Natural killer cell (primary cell): ENCODE results near the gene DDX27. TPM values are rescaled to one million over a fixed set of nuclear protein-coding genes. Genes with fewer than 3 reads are reported as not detected.

Experiments used
- ATAC-seq, 3 donors: fragments of 150-1000 bp in 2 of 3; fragments of 200-7000 bp in 1 of 3; cut with Tn5 transposase; 1 replicate in 1 of 3; 2 replicates in 2 of 3; pipeline ENCODE4 v1.10.0; 2021; ENCODE audit warnings: mild to moderate bottlenecking in 2 of 3, moderate library complexity in 2 of 3
- DNase-seq, 2 donors: peaks; one replicate each; pipeline versions ENCODE4 v3.0.0 to v3.0.0-alpha.2; 2013 to 2021; ENCODE audit warnings: mixed read lengths in 1 of 2
- H3K27ac ChIP-seq: one replicate; pipeline ENCODE4 v1.5.1; 2013; ENCODE audit warnings: mild to moderate bottlenecking, low read length
- H3K27me3 ChIP-seq: one replicate; pipeline ENCODE4 v1.6.1; 2013; ENCODE audit warnings: low read length; ENCODE audit not compliant: control insufficient read depth, insufficient read depth
- H3K36me3 ChIP-seq: one replicate; pipeline ENCODE4 v1.6.1; 2013; ENCODE audit warnings: low read length; ENCODE audit not compliant: control insufficient read depth, insufficient read depth
- H3K4me1 ChIP-seq: one replicate; pipeline ENCODE4 v1.6.1; 2013; ENCODE audit warnings: low read length; ENCODE audit not compliant: control insufficient read depth, insufficient read depth
- H3K4me3 ChIP-seq: one replicate; pipeline ENCODE4 v1.5.1; 2013; ENCODE audit warnings: low read length
- H3K9me3 ChIP-seq: one replicate; pipeline ENCODE4 v1.6.1; 2013; ENCODE audit warnings: low read length; ENCODE audit not compliant: control insufficient read depth, insufficient read depth
- H3K27ac Mint-ChIP-seq, 2 donors: one replicate each; pipeline ENCODE4 v1.8.0; 2022; ENCODE audit warnings: mild to moderate bottlenecking in 2 of 2, mixed read lengths in 2 of 2, moderate library complexity in 1 of 2
- H3K27me3 Mint-ChIP-seq, 2 donors: one replicate each; pipeline ENCODE4 v1.8.0; 2022; ENCODE audit warnings: low read depth in 2 of 2, mixed read lengths in 2 of 2
- H3K36me3 Mint-ChIP-seq: one replicate; pipeline ENCODE4 v1.8.0; 2022; ENCODE audit warnings: mixed read lengths
- H3K4me1 Mint-ChIP-seq, 2 donors: one replicate each; pipeline ENCODE4 v1.8.0; 2022; ENCODE audit warnings: mixed read lengths in 2 of 2
- H3K4me3 Mint-ChIP-seq: one replicate; pipeline ENCODE4 v1.8.0; 2022; ENCODE audit warnings: mild to moderate bottlenecking, moderate library complexity, mixed read lengths
- H3K9me3 Mint-ChIP-seq, 2 donors: one replicate each; pipeline ENCODE4 v1.8.0; 2022; ENCODE audit warnings: mixed read lengths in 2 of 2
- WGBS: methylation state at CpG from one replicate; pipeline ENCODE4 v1.1.7; 2013; ENCODE audit warnings: missing lambda C conversion rate; ENCODE audit not compliant: insufficient coverage; 5-methylcytosine and 5-hydroxymethylcytosine counted together
- intact Hi-C: fragments of 100-400 bp; cut with micrococcal nuclease; formaldehyde crosslinking; loops from one replicate; pipeline ENCODE4 v1.14.2; 2022
- total RNA-seq, 4 donors: library from RNA; stranded (reverse); fragments of 120-200 nt in 1 of 4; gene quantifications; one replicate each; pipeline versions ENCODE4 v1.2.3 to v1.2.4, GENCODE V29; 2013 to 2022
- TF ChIP-seq, protein P1 (sequence below): fragments of 200-600 bp; IDR thresholded peaks from one replicate; pipeline ENCODE4 v1.8.0; 2022; ENCODE audit warnings: antibody characterized with exemption

DDX27 gene
- total RNA-seq, 3 donors from 2014 or later (not counting 1 experiment from before 2014, with no cell fraction given): 71.5 to 91.3 (median 75.9) TPM

DNA sequence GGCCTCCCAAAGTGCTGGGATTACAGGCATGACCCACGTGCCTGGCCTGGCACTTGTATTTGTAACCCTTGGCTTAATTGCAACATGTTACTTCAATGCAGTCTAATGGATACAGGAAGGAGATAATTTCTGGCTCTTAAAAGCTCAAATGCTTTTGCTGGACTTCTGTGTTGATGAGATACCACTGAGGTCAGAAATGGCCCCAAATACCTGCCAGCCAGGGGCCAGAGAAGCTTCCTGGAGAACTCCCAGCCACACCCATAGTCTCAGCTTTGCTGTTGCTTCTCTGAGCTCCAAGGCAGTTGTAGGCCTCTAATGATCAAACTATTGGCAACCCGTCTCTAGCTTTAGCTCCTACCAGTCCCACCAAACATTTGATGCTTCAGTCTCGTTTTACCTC is 72.8 kb downstream of the DDX27 start:
- peaks cover 10% of the 10 kb centered on the region for H3K9me3 ChIP-seq
- Mint-ChIP-seq H3K9me3 (peaks cover 0 to 8% of the 10 kb centered on the region in 2 donors), H3K4me3 (no peak overlapping the region), H3K4me1 (peaks cover 12 to 27% of the 10 kb centered on the region in 2 donors), H3K27ac (no peak overlapping the region), H3K36me3 (peaks cover 38% of the 10 kb centered on the region), H3K27me3 (no peaks in the 10 kb centered on the region)
- H3K27ac ChIP-seq: no peak overlapping the region
- H3K4me1 ChIP-seq: no peaks in the 10 kb centered on the region
- 53% methylated on average over 3 of the region's 3 CpGs for WGBS
- H3K36me3 ChIP-seq: peaks cover 40% of the 10 kb centered on the region
- H3K4me3 ChIP-seq: no peak overlapping the region
- intact Hi-C loops: no loop called here
- no peaks in the 10 kb centered on the region for H3K27me3 ChIP-seq
- DNase-seq (no peak), ATAC-seq (no peak)
- TF ChIP-seq, protein P1, sequence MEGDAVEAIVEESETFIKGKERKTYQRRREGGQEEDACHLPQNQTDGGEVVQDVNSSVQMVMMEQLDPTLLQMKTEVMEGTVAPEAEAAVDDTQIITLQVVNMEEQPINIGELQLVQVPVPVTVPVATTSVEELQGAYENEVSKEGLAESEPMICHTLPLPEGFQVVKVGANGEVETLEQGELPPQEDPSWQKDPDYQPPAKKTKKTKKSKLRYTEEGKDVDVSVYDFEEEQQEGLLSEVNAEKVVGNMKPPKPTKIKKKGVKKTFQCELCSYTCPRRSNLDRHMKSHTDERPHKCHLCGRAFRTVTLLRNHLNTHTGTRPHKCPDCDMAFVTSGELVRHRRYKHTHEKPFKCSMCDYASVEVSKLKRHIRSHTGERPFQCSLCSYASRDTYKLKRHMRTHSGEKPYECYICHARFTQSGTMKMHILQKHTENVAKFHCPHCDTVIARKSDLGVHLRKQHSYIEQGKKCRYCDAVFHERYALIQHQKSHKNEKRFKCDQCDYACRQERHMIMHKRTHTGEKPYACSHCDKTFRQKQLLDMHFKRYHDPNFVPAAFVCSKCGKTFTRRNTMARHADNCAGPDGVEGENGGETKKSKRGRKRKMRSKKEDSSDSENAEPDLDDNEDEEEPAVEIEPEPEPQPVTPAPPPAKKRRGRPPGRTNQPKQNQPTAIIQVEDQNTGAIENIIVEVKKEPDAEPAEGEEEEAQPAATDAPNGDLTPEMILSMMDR: no peak

DNA sequence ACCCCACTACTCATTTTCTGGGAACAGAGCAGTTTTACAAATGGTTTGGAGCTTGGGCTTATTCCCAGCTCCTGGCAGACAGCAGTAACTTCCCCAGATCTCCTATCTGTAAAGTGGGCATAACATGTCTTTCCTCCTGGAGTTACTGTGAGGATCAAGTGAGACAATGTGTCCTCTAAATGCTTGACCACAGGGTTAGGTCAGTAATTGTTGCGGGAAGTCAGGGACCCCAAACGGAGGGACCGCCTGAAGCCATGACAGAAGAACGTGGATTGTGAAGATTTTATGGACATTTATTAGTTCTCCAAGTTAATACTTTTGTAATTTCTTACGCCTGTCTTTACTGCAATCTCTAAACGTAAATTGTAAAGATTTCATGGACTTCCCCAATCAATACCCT is 73.9 kb downstream of the DDX27 start:
- Histone ChIP-seq H3K9me3 (peaks cover 7% of the 10 kb centered on the region), H3K36me3 (peaks cover 29% of the 10 kb centered on the region), H3K27me3 (no peaks in the 10 kb centered on the region), H3K27ac (no peak overlapping the region), H3K4me1 (peaks cover 9% of the 10 kb centered on the region), H3K4me3 (no peak overlapping the region)
- Mint-ChIP-seq H3K27me3 (no peaks in the 10 kb centered on the region), H3K4me3 (no peak overlapping the region), H3K27ac (no peak overlapping the region), H3K9me3 (no peaks in the 10 kb centered on the region), H3K36me3 (peaks cover 27% of the 10 kb centered on the region), H3K4me1 (peaks cover 8 to 22% of the 10 kb centered on the region in 2 donors)
- no peak for DNase-seq
- WGBS: 93% methylated on average over 4 of the region's 6 CpGs
- intact Hi-C loops: no loop called here
- no peak for ATAC-seq
- TF ChIP-seq, protein P1: no peak

Other genes starting within 250 kb of the DDX27 start
- gene CSE1L, start 173.1 kb upstream of the DDX27 start, total RNA-seq: 10 to 100 TPM; 24.6 to 29.5 (median 25.8) TPM
- gene STAU1, start 31.1 kb upstream of the DDX27 start, total RNA-seq: 10 to 100 TPM; 47.3 to 54.9 (median 49.9) TPM
- 10 to 100 TPM; 55.8 to 58.5 (median 57.8) TPM for gene ZNFX1, start 58.6 kb downstream of the DDX27 start, total RNA-seq